Ovary (tissue), 3 donors: ENCODE results near the gene ITGB5.

Source experiments
- EP300 ChIP-seq: sonication (generic); formaldehyde crosslinking; IDR thresholded peaks from one replicate; pipeline ENCODE4 v1.6.1; 2017; ENCODE audit warnings: antibody characterized with exemption
- TF ChIP-seq, protein P1 (sequence below), 3 donors: fragments of 450-650 bp in 2 of 3; fragments of 200-600 bp in 1 of 3; IDR thresholded peaks; one replicate each; pipeline versions ENCODE4 v1.5.1 to v1.8.0; 2016 to 2022; ENCODE audit warnings: antibody characterized with exemption in 3 of 3, mild to moderate bottlenecking in 1 of 3
- donor health status: DM: no; HTN: no; CAD: no.

DNA sequence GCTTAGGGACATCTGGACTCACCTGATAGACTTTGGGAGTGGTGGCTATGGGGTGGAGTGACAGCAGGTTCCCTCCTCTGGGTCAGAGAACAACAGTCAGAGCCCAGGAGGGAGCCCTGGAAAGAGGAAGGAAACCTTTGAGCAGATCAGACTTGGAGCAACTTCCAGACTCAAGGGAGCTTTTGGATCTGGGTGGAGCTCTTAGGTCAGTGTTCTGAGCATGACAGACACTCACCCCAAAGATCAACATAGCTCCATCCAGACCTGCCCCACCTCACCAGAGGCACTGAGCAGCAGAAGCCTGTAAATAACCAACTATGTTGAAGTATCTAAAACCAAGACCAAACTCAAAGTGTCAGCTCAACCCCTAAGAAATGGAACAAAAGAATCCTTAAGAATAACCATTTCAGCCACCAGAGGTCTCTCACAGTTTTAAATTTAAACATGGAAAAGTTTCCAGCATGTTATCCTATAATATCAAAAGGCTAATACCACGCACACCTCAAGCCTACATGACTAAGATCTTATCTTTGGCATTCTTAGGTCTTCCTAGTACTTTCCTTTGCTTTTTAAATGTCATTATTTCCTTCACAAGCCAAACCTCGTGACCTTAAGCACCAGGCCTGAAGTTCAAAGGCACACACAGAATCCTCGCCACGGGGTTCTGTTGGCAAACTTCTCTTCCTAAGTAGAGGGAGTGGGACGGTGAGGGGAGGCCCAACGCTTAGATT is 100.5 kb downstream of the ITGB5 start:
- TF ChIP-seq EP300: no peak
- TF ChIP-seq, protein P1, sequence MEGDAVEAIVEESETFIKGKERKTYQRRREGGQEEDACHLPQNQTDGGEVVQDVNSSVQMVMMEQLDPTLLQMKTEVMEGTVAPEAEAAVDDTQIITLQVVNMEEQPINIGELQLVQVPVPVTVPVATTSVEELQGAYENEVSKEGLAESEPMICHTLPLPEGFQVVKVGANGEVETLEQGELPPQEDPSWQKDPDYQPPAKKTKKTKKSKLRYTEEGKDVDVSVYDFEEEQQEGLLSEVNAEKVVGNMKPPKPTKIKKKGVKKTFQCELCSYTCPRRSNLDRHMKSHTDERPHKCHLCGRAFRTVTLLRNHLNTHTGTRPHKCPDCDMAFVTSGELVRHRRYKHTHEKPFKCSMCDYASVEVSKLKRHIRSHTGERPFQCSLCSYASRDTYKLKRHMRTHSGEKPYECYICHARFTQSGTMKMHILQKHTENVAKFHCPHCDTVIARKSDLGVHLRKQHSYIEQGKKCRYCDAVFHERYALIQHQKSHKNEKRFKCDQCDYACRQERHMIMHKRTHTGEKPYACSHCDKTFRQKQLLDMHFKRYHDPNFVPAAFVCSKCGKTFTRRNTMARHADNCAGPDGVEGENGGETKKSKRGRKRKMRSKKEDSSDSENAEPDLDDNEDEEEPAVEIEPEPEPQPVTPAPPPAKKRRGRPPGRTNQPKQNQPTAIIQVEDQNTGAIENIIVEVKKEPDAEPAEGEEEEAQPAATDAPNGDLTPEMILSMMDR (IDR thresholded peaks at IDR 0.05): peak in 2 of 3 donors; percentile 31 to 34
